ENCODE measurements around the gene MEGF8. TPM values are rescaled to one million over a fixed set of nuclear protein-coding genes. Genes with fewer than 3 reads are reported as not detected.

Gene MEGF8
- total and polyA plus RNA-seq, 4 donors, result 1.2 to 13.7 (median 9.4) TPM

GRCh38 chr19:42326969-42327368, 1.5 kb downstream of the MEGF8 start:
- no peak overlapping the region for H3K4me3 ChIP-seq (ENCODE audit: low read depth in 1 of 3, low read length in 3 of 3)

More at GRCh38 chr19:42326969-42327368, 1.5 kb downstream of the MEGF8 start:
- no peak overlapping the region for H3K27ac ChIP-seq (ENCODE audit: low read depth in 1 of 2, low read length in 2 of 2)
- DNase-seq (ENCODE audit: low spot score), result no peak
- peaks cover 10 to 30% (median 20%) of the 10 kb centered on the region in 4 donors for H3K4me1 ChIP-seq (ENCODE audit: control insufficient read depth in 4 of 4, insufficient read depth in 4 of 4, low read length in 3 of 4)
- H3K27me3 ChIP-seq (ENCODE audit: control insufficient read depth in 4 of 4, insufficient read depth in 4 of 4, low read length in 3 of 4), result no peaks in the 10 kb centered on the region
- H3K36me3 ChIP-seq (ENCODE audit: control insufficient read depth in 4 of 4, insufficient read depth in 3 of 4, low read depth in 1 of 4, low read length in 3 of 4), result no peaks in the 10 kb centered on the region
- no peaks in the 10 kb centered on the region for H3K9me3 ChIP-seq (ENCODE audit: control insufficient read depth in 4 of 4, low read length in 3 of 4)
- no peak overlapping the region for H3K9ac ChIP-seq (ENCODE audit: low read depth in 1 of 2, low read length in 2 of 2)
- TF ChIP-seq FOXA1 (IDR thresholded peaks at IDR 0.05) (no peak), SP1 (IDR thresholded peaks at IDR 0.05) (no peak), HNF4A (conservative IDR thresholded peaks at IDR 0.05) (no peak), HNF4G (IDR thresholded peaks at IDR 0.05) (no peak), YY1 (IDR thresholded peaks at IDR 0.05) (no peak), RXRA (IDR thresholded peaks at IDR 0.05) (no peak), FOXA2 (IDR thresholded peaks at IDR 0.05) (no peak), ATF3 (IDR thresholded peaks at IDR 0.05) (no peak), MAX (IDR thresholded peaks at IDR 0.05) (no peak), JUND (IDR thresholded peaks at IDR 0.05) (no peak), NR2F2 (IDR thresholded peaks at IDR 0.05) (no peak), REST (IDR thresholded peaks at IDR 0.05) (no peak), CTCF (IDR thresholded peaks at IDR 0.05; ENCODE audit: low read depth, low read length, missing input control) (no peak), RAD21 (IDR thresholded peaks at IDR 0.05) (no peak), TAF1 (conservative IDR thresholded peaks at IDR 0.05) (no peak), EGR1 (IDR thresholded peaks at IDR 0.05; ENCODE audit: low read depth in 2 of 2) (no peak), GABPA (IDR thresholded peaks at IDR 0.05 in 1 of 2, conservative IDR thresholded peaks at IDR 0.05 in 1 of 2) (no peak), ZBTB33 (IDR thresholded peaks at IDR 0.05) (no peak)

Measured in liver (tissue), 9 donors.